Adrenal gland (tissue), 5 donors: ENCODE results near the gene TMPRSS11D.

Source experiments
- POLR2A ChIP-seq, 2 donors: fragments of 450-650 bp; IDR thresholded peaks; one replicate each; pipeline ENCODE4 v1.6.1; 2017; ENCODE audit warnings: antibody characterized with exemption in 2 of 2, mild to moderate bottlenecking in 2 of 2, moderate library complexity in 1 of 2
- TF ChIP-seq, protein P1 (sequence below), 6 experiments: fragments of 450-650 bp in 4 of 6; fragments of 200-600 bp in 2 of 6; sonication (generic) in 1 of 6; IDR thresholded peaks; 1 replicate in 5 of 6; 2 replicates in 1 of 6; pipeline versions ENCODE4 v1.5.1 to v1.8.0; 2016 to 2021; ENCODE audit warnings: antibody characterized with exemption in 6 of 6, mild to moderate bottlenecking in 2 of 6, moderate library complexity in 1 of 6
- donor health status: DM: no; HTN: no; CAD: no.

DNA sequence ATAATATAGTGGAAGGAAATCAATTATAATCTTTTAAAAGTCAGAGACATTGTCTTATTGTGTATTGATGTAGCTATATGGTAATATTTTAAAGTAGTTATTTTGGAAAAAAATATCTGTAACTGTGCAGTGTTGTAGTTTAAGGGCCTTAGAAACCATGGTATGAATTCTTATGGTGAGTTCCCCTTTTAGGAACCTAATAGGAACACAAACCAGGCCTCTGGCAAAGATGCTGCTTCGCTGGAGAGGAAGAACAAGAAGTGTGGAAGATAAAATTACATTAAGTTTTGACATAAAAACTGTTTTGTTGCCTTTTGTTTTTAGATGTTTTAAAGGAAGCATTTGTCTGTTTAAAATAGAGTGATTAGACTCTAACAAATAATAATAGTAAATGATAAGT is 10.9 kb upstream of the TMPRSS11D start:
- TF ChIP-seq, protein P1, sequence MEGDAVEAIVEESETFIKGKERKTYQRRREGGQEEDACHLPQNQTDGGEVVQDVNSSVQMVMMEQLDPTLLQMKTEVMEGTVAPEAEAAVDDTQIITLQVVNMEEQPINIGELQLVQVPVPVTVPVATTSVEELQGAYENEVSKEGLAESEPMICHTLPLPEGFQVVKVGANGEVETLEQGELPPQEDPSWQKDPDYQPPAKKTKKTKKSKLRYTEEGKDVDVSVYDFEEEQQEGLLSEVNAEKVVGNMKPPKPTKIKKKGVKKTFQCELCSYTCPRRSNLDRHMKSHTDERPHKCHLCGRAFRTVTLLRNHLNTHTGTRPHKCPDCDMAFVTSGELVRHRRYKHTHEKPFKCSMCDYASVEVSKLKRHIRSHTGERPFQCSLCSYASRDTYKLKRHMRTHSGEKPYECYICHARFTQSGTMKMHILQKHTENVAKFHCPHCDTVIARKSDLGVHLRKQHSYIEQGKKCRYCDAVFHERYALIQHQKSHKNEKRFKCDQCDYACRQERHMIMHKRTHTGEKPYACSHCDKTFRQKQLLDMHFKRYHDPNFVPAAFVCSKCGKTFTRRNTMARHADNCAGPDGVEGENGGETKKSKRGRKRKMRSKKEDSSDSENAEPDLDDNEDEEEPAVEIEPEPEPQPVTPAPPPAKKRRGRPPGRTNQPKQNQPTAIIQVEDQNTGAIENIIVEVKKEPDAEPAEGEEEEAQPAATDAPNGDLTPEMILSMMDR (IDR thresholded peaks at IDR 0.05): no peak
- no peak for TF ChIP-seq POLR2A (IDR thresholded peaks at IDR 0.05)
